ENCODE data around the gene BRAP. TPM values are rescaled to one million over a fixed set of nuclear protein-coding genes. Genes with fewer than 3 reads are reported as not detected.
"Not testable (repeated sequence)": the region's sequence is repeated elsewhere in the genome, so short reads cannot be mapped to it uniquely, and the experiment has no call there.

The BRAP gene
- polyA plus RNA-seq, 1 donor (not counting 4 experiments of a cell fraction or from before 2014, with no cell fraction given) = 19.5 TPM

DNA sequence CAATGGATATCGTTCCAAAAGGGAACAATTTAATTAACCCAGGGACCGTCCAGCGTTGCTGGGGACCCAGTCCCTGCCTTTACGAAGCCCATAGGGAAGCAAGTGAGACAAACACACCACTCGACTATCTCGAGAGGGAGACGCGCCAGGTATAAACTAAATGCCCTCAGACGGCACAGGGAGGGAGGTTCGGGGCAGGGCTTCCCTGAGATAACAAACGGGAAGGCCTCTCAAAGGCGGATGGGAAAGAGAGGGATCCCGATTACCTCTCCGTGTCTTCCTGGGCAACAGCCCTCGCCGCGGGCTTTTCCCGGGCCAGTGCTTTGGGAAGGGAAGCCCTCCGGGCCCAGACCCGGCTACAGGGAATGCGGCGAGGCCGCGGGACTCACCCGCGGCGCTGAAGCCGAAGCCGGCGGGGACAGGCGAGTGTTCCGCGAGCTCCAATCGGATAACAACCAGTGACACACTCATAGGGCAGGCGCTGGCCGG lies 390 bp downstream of the BRAP start:
- TF ChIP-seq CTCF (optimal IDR thresholded peaks at IDR 0.05 in 1 of 3, IDR thresholded peaks at IDR 0.05 in 1 of 3, conservative IDR thresholded peaks at IDR 0.05 in 1 of 3; ENCODE audit: extremely low read depth in 1 of 3, insufficient read depth in 2 of 3, low read length in 3 of 3) = no peak
- no peak for TF ChIP-seq EZH2 (IDR thresholded peaks at IDR 0.05; ENCODE audit: low read length)
- peak overlapping the region; percentile 93 for H3K9ac ChIP-seq (ENCODE audit: control insufficient read depth, extremely low read depth, insufficient read depth, low read length)
- H2AFZ ChIP-seq (ENCODE audit: control insufficient read depth, low read length) = peak overlapping the region; percentile 90
- H4K20me1 ChIP-seq (ENCODE audit: control insufficient read depth, extremely low read depth, insufficient read depth, low read length) = no peaks in the 10 kb centered on the region
- peaks cover 23% of the 10 kb centered on the region for H3K4me1 ChIP-seq (ENCODE audit: control insufficient read depth, extremely low read depth, insufficient read depth, low read length)
- no peaks in the 10 kb centered on the region for H3K27me3 ChIP-seq (ENCODE audit: control insufficient read depth, extremely low read depth, insufficient read depth, low read length)
- no peak for FAIRE-seq
- peak overlapping the region; percentile 89 for H3K27ac ChIP-seq (ENCODE audit: control insufficient read depth, insufficient read depth, low read length)
- peaks cover 51% of the 10 kb centered on the region for H3K79me2 ChIP-seq (ENCODE audit: control insufficient read depth, insufficient read depth, low read length)
- dilution Hi-C loops (cut with MboI; ENCODE audit: extremely low pct_ligation_motif_present, low sequenced_read_pairs) = no loop called here
- no peaks in the 10 kb centered on the region for H3K9me1 ChIP-seq (ENCODE audit: control insufficient read depth, extremely low read depth, insufficient read depth, low read length)
- peak overlapping the region; percentile 99 for H3K4me2 ChIP-seq (ENCODE audit: control insufficient read depth, extremely low read depth, insufficient read depth, low read depth, low read length)
- no peak for DNase-seq (ENCODE audit: low read depth, low spot score)
- no peaks in the 10 kb centered on the region for H3K9me3 ChIP-seq (ENCODE audit: control insufficient read depth, low read depth, low read length)
- H3K4me3 ChIP-seq (ENCODE audit: control insufficient read depth in 2 of 3, extremely low read depth in 1 of 3, insufficient read depth in 2 of 3, low read depth in 1 of 3, low read length in 3 of 3) = peak overlapping the region; percentile 79 to 99 (median 99)
- H3K36me3 ChIP-seq (ENCODE audit: control insufficient read depth in 2 of 2, extremely low read depth in 1 of 2, insufficient read depth in 2 of 2, low read length in 2 of 2) = peaks cover 5 to 9% of the 10 kb centered on the region in 2 experiments

DNA sequence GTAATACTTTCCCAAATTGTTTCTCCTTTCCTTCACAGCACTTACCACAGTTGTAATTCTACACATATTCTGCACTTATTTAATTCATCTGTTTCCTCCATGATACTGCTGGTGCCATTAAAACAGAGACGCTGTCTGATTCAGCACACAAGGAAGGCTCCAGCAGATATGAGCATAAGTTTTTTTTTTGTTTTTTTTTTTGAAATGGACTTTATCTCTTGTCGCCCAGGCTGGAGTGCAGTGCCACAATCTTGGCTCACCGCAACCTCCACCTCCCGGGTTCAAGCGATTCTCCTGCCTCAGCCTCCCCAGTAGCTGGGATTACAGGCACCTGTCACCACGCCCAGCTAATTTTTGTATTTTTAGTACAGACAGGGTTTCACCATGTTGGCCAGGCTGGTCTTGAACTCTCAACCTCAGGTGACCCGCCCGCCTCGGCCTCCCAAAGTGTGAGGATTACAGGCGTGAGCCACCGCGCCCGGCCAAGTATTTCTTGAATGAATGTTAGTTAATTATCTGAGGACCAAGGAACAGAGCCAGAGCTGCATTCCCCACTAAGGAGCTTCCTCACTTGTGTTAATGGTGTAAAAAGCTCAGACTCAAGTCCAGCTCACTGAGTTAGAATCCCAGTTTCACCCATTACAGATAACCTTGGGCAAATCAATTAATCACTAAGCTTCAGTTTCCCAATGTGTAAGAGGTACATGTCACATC lies 1.1 kb downstream of the BRAP start:
- peaks cover 51% of the 10 kb centered on the region for H3K79me2 ChIP-seq (ENCODE audit: control insufficient read depth, insufficient read depth, low read length)
- FAIRE-seq; H3K9me3 ChIP-seq (ENCODE audit: control insufficient read depth, low read depth, low read length); DNase-seq (ENCODE audit: low read depth, low spot score); H3K9me1 ChIP-seq (ENCODE audit: control insufficient read depth, extremely low read depth, insufficient read depth, low read length); H4K20me1 ChIP-seq (ENCODE audit: control insufficient read depth, extremely low read depth, insufficient read depth, low read length); dilution Hi-C loops (cut with MboI; ENCODE audit: extremely low pct_ligation_motif_present, low sequenced_read_pairs); H3K27me3 ChIP-seq (ENCODE audit: control insufficient read depth, extremely low read depth, insufficient read depth, low read length): not testable (repeated sequence)
- H3K4me2 ChIP-seq (ENCODE audit: control insufficient read depth, extremely low read depth, insufficient read depth, low read depth, low read length) = peak overlapping the region; percentile 99
- peak overlapping the region; percentile 89 for H3K27ac ChIP-seq (ENCODE audit: control insufficient read depth, insufficient read depth, low read length)
- H3K36me3 ChIP-seq (ENCODE audit: control insufficient read depth in 2 of 2, extremely low read depth in 1 of 2, insufficient read depth in 2 of 2, low read length in 2 of 2) = peaks cover 5 to 11% of the 10 kb centered on the region in 2 experiments
- peak overlapping the region; percentile 93 for H3K9ac ChIP-seq (ENCODE audit: control insufficient read depth, extremely low read depth, insufficient read depth, low read length)
- peak overlapping the region; percentile 79 to 99 (median 99) for H3K4me3 ChIP-seq (ENCODE audit: control insufficient read depth in 2 of 3, extremely low read depth in 1 of 3, insufficient read depth in 2 of 3, low read depth in 1 of 3, low read length in 3 of 3)
- H3K4me1 ChIP-seq (ENCODE audit: control insufficient read depth, extremely low read depth, insufficient read depth, low read length) = peaks cover 23% of the 10 kb centered on the region
- peak overlapping the region; percentile 90 for H2AFZ ChIP-seq (ENCODE audit: control insufficient read depth, low read length)

Measured in keratinocyte (primary cell).